NCI-H1105 (cell line): ENCODE results near the gene CNGB1.
"Not testable (repeated sequence)": the region's sequence is repeated elsewhere in the genome, so short reads cannot be mapped to it uniquely, and the experiment has no call there.

Experiments
- DNase-seq: peaks from one replicate; lab custom pipeline; 2025; lab: John Stamatoyannopoulos, UW

Gene CNGB1

GRCh38 chr16:57926041-57926440 lies 44.9 kb downstream of the CNGB1 start:
- no peak for DNase-seq

GRCh38 chr16:57925310-57925709 lies 45.6 kb downstream of the CNGB1 start:
- no peak for DNase-seq

GRCh38 chr16:57924514-57924913 lies 46.4 kb downstream of the CNGB1 start:
- no peak for DNase-seq

- DNase-seq = no peak
Measured at GRCh38 chr16:57923841-57924240, 47.1 kb downstream of the CNGB1 start.

GRCh38 chr16:57923418-57923817 lies 47.5 kb downstream of the CNGB1 start:
- DNase-seq = no peak

- DNase-seq = no peak
Measured at GRCh38 chr16:57920880-57921229, 50.1 kb downstream of the CNGB1 start.

- no peak for DNase-seq
Measured at GRCh38 chr16:57920215-57920879, 50.6 kb downstream of the CNGB1 start.

GRCh38 chr16:57918994-57919393 lies 51.9 kb downstream of the CNGB1 start:
- no peak for DNase-seq

GRCh38 chr16:57918444-57918843 lies 52.5 kb downstream of the CNGB1 start:
- DNase-seq = no peak

- not testable (repeated sequence) for DNase-seq
Measured at GRCh38 chr16:57917929-57918328, 53.0 kb downstream of the CNGB1 start.

GRCh38 chr16:57917489-57917888 lies 53.4 kb downstream of the CNGB1 start:
- not testable (repeated sequence) for DNase-seq

- no peak for DNase-seq
Measured at GRCh38 chr16:57916735-57917438, 54.0 kb downstream of the CNGB1 start.

GRCh38 chr16:57915811-57916488 lies 55.0 kb downstream of the CNGB1 start:
- DNase-seq = no peak

GRCh38 chr16:57915267-57915666 lies 55.7 kb downstream of the CNGB1 start:
- no peak for DNase-seq

GRCh38 chr16:57914244-57915173 lies 56.4 kb downstream of the CNGB1 start:
- DNase-seq = no peak

GRCh38 chr16:57912529-57913260 lies 58.2 kb downstream of the CNGB1 start:
- no peak for DNase-seq

GRCh38 chr16:57911743-57912142 lies 59.2 kb downstream of the CNGB1 start:
- no peak for DNase-seq

- no peak for DNase-seq
Measured at GRCh38 chr16:57910696-57911095, 60.2 kb downstream of the CNGB1 start.

GRCh38 chr16:57908409-57908987 lies 62.4 kb downstream of the CNGB1 start:
- no peak for DNase-seq

- no peak for DNase-seq
Measured at GRCh38 chr16:57906382-57907316, 64.3 kb downstream of the CNGB1 start.
